GM21717 (cell line): ENCODE data around the gene NFYA.
"Not testable (repeated sequence)": the region's sequence is repeated elsewhere in the genome, so short reads cannot be mapped to it uniquely, and the experiment has no call there.

Experiments
- ATAC-seq: cut with Tn5 transposase; IDR thresholded peaks from one replicate; pipeline ENCODE4 v1.9.1; 2021; ENCODE audit warnings: mild to moderate bottlenecking, moderate library complexity; ENCODE audit not compliant: unreplicated experiment

The NFYA gene

GRCh38 chr6:41100871-41101287 is 28.1 kb downstream of the NFYA start:
- no peak for ATAC-seq

- no peak for ATAC-seq
Observed at GRCh38 chr6:41103847-41104246, 31.1 kb downstream of the NFYA start.

GRCh38 chr6:41111017-41111416 is 38.2 kb downstream of the NFYA start:
- ATAC-seq = no peak

GRCh38 chr6:41115027-41115426 is 42.3 kb downstream of the NFYA start:
- not testable (repeated sequence) for ATAC-seq

GRCh38 chr6:41119508-41119907 is 46.7 kb downstream of the NFYA start:
- no peak for ATAC-seq

- no peak for ATAC-seq
Observed at GRCh38 chr6:41120058-41120457, 47.3 kb downstream of the NFYA start.

GRCh38 chr6:41122373-41122772 is 49.6 kb downstream of the NFYA start:
- no peak for ATAC-seq

- ATAC-seq = no peak
Observed at GRCh38 chr6:41122918-41123317, 50.1 kb downstream of the NFYA start.

GRCh38 chr6:41125282-41125681 is 52.5 kb downstream of the NFYA start:
- ATAC-seq = no peak

- ATAC-seq = no peak
Observed at GRCh38 chr6:41132254-41132653, 59.5 kb downstream of the NFYA start.

- no peak for ATAC-seq
Observed at GRCh38 chr6:41135062-41135832, 62.5 kb downstream of the NFYA start.

GRCh38 chr6:41136911-41137310 is 64.1 kb downstream of the NFYA start:
- ATAC-seq = no peak

GRCh38 chr6:41147917-41148316 is 75.1 kb downstream of the NFYA start:
- ATAC-seq = no peak
